ENCODE data around the gene LILRB3.
"Not testable (repeated sequence)": the region's sequence is repeated elsewhere in the genome, so short reads cannot be mapped to it uniquely, and the experiment has no call there.

Gene LILRB3

DNA sequence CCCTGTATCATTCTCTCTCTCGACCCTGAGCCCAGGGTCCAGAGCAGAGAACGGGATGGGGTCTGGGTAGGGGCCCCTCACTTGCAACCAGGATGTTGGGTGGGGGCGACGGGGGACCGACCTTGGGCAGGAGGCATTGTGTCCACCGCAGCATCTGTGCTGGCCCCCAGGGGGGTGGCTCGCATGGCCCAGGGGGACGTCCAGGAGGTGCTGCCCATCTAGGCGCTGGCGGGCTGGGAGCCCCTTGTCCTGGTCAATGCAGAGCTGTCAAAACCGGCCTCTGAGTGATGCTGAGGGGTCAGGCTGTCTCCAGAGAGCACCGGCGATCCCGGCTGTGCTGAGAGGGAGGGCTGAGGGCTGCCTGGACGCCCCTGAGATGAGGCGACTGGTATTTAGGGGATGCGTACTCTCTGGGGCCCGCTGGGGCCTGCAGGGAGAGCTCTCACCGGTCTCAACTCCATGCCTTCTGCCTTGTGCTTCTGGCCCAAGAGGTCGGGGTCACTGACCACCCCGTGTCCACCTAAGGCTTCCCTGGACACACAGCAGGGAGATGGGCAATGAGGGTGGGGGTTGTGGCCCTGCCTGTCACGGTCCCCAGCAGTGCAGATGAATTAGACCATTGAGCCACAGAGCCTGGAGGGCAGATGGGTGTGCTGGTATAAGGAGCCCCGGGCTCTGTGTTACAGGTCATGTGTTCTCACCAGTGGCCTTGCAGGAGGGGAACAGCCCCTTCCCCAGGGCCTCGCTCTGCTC is 13.6 kb downstream of the LILRB3 start:
- FAIRE-seq, result no peak

DNA sequence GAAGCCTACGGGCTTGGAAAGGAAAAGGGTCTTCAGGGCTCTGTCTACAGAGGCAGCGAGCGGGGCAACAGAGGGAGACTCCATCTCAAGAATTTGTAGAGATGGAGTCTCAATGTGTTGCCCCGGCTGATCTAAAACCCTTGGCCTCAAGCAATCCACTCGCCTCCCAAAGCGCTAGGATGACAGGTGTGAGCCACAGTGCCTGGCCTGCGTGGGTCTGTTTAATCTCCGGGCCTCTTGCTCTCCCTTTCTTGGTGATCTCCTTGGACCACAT is 14.1 kb downstream of the LILRB3 start:
- FAIRE-seq, result no peak

GRCh38 chr19:54207983-54208783 is 14.6 kb downstream of the LILRB3 start:
- FAIRE-seq, result no peak

DNA sequence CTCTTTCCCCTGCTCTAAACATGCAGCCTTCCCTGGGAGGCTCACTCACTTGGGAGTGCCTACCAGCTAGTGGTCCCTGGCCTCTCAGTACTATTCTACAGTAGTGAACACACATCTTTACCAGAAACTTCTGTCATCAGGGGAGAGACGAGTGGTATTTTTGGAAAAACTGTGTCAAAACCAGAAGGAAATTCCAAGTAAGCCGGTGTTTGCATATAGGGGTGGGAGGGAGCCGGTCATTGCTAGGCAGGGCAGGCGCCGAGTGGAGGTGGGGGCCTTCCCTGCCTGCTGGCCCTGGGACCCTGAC is 15.2 kb downstream of the LILRB3 start:
- no peak for FAIRE-seq

DNA sequence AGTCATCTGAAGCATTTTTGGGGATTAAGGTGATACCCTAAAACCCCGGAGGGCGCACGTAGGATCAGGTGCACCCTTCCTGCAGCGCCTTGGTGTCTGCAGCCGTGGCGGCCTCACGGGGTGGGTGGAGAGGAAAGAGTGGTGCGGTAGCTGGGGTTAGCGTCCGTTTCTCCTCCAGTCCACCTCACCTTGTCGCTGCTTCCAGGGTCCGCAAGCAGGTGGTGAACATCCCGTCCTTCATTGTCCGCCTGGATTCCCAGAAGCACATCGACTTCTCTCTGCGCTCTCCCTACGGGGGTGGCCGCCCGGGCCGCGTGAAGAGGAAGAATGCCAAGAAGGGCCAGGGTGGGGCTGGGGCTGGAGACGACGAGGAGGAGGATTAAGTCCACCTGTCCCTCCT is 15.6 kb downstream of the LILRB3 start:
- not testable (repeated sequence) for FAIRE-seq

DNA sequence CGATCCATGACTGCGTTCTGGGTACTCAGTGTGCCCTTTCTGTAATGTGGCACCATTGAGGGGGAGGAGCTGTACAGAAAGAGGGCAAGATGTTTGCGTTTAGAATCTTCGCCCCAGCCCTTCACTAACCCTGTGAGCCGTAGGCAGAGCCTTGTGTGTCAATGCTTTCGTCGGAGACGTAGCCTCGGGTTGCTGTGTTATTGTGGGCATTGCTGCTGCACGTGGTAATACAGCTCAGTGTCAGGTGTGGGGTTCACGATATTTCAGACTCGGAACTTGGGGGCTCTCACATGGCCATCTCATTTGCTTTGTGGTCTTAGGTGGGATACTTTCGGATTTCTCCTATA is 16.0 kb downstream of the LILRB3 start:
- FAIRE-seq, result no peak

DNA sequence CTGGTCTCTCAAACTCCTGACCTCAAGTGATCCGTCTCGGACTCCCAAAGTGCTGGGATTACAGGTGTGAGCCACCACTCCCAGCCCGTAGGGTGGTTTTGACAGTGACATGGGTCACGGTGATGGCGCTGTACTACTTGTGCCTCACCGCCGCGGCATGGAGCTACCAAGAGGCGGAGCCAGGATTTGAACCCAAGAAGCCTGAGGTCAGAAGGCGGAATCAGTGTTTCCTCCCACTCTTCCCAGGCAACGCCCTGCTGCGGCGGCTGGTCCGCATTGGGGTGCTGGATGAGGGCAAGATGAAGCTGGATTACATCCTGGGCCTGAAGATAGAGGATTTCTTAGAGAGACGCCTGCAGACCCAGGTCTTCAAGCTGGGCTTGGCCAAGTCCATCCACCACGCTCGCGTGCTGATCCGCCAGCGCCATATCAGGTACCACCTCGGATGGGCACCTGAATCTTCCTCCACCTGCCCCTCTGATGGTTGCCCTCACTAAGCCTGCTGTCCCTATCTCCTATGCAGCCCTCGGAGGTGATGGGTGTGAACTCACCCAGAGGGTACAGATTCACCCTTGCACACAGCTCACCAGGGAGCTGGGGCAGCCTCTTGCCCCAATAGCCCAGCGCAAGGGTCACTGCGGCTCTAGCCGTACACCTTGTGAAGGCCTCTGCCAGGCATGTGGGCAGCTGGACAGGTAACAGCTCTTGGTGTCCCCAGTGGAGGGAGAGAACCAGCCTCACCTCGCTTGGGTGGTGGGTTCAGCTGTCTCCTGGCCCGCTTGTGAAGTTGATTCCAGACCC is 16.6 kb downstream of the LILRB3 start:
- no peak for FAIRE-seq

DNA sequence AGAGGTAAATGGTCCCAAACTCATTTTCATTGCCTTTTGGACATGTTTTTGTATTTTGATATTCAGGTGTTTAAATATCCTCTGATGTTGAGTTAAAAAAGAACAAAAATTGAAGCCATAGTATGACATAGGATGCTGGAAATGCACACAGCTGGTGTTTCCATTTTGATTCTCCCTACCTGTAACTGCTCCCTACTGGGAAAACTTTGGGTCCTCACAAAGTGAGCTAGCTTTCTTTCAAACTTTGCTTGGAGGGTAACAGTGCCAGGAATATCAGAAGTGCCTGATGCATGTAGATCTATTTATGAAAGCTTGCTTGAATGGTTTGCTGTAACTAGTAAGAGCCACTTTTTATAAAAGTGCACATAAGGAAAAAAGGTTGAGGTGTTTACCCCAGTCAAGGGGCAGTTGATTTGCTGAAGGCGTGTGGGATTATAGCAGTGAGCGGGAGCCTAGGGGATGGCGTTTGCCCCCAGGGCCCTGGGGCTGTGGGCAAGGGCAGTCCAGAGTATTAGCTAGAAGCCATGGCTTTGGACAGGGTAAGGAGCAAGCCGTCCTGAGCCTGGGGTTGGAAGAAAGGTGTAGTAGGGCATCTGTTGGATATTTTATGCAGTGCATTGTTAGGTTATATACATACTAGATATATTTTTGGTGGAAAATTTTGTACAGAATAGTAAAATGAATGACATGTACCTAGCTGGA is 17.9 kb downstream of the LILRB3 start:
- FAIRE-seq, result no peak

GRCh38 chr19:54203151-54203611 is 19.6 kb downstream of the LILRB3 start:
- FAIRE-seq, result no peak

DNA sequence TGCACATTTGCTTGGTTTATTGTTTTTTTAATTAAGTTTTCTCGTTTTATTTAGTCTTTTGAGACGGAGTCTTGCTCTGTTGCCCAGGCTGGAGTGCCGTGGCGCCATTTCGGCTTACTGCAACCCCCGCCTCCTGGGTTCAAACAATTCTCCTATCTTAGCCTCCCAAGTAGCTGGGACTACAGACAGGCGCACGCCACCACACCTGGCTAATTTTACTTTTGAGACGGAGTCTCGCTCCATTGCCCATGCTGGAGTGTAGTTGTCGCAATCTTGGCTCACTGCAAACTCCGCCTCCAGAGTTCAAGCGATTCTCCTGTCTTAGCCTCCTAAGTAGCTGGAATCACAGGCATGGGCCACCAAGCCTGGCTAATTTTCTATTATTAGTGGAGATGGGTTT is 20.8 kb downstream of the LILRB3 start:
- no peak for FAIRE-seq

DNA sequence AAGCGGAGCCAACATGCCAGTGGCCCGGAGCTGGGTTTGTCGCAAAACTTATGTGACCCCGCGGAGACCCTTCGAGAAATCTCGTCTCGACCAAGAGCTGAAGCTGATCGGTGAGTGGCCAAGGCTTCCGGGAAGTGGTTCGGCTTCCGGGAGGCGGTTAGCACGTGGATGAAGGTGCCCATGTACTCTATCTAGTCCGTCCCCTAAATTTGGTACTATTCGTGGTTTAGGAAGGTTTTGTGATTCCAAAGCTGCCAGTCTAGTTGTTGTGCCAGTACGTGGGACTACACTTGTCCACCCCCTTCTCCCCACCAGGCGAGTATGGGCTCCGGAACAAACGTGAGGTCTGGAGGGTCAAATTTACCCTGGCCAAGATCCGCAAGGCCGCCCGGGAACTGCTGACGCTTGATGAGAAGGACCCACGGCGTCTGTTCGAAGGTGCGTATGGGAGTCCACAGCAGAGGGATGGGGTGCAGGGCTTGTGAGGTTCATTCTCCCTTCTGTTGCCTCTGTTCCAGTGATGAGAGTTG is 21.6 kb downstream of the LILRB3 start:
- FAIRE-seq, result no peak

GRCh38 chr19:54199401-54199800 is 23.4 kb downstream of the LILRB3 start:
- FAIRE-seq, result no peak

- no peak for FAIRE-seq
Measured at GRCh38 chr19:54197121-54197520, 25.7 kb downstream of the LILRB3 start.

DNA sequence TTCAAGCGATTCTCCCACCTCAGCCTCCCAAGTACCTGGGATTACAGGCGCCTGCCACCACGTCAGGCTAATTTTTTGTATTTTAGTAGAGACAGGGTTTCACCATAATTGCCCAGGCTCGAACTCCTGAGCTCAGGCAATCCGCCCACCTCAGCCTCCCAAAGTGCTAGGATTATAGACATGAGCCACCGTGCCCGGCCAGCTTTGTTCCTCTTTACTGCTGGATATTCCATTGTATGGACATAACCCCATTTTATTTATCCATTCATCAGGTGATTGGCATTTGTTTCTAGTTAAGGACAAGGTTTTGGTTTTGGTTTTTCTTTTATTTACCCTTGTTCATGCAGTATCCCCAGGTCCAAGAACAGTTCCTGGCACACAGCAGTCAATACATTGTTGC is 26.3 kb downstream of the LILRB3 start:
- FAIRE-seq, result no peak

- not testable (repeated sequence) for FAIRE-seq
Measured at GRCh38 chr19:54194463-54194862, 28.3 kb downstream of the LILRB3 start.

GRCh38 chr19:54193011-54193410 is 29.8 kb downstream of the LILRB3 start:
- FAIRE-seq, result no peak

DNA sequence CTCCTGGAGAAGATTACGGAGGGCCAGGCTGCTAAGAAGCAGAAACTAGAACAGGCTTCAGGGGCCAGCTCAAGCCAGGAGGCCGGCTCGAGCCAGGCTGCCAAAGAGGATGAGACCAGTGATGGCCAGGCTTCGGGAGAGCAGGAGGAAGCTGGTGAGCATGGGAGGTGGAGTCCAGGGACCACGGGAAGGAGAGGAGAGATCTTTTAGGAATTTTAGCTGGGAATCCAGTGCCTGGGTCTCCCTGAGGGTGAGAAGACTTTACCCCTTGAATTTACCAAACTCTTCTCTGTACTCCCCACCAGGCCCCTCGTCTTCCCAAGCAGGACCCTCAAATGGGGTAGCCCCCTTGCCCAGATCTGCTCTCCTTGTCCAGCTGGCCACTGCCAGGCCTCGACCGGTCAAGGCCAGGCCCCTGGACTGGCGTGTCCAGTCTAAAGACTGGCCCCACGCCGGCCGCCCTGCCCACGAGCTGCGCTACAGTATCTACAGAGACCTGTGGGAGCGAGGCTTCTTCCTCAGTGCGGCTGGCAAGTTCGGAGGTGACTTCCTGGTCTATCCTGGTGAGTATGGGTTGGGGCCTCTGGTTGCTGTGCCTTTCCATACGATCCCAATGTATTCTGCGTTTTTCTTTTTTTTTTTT is 30.9 kb downstream of the LILRB3 start:
- FAIRE-seq, result no peak

- FAIRE-seq, result no peak
Measured at GRCh38 chr19:54191011-54191810, 31.6 kb downstream of the LILRB3 start, which contains the start of gene TSEN34. TSEN34 (plus strand) TSS chr19:54191308; CDS start chr19:54191365, 57 bp downstream.

- FAIRE-seq, result peak; percentile 45
Measured at GRCh38 chr19:54190503-54191010, 32.2 kb downstream of the LILRB3 start.

- FAIRE-seq, result peak; percentile 98
Measured at GRCh38 chr19:54189735-54190502, 32.9 kb downstream of the LILRB3 start.

Data from islet of Langerhans (tissue), 1 donor.